HG02884 (cell line): Measurements from ENCODE around the gene SFT2D2.

Experiments
- ATAC-seq: cut with Tn5 transposase; IDR thresholded peaks from one replicate; pipeline ENCODE4 v1.9.1; 2021; ENCODE audit warnings: mild to moderate bottlenecking, moderate library complexity; ENCODE audit not compliant: unreplicated experiment

Gene SFT2D2

GRCh38 chr1:168263130-168263529 lies 37.3 kb downstream of the SFT2D2 start:
- ATAC-seq = no peak

- ATAC-seq = no peak
Measured at GRCh38 chr1:168264296-168264695, 38.5 kb downstream of the SFT2D2 start.

DNA sequence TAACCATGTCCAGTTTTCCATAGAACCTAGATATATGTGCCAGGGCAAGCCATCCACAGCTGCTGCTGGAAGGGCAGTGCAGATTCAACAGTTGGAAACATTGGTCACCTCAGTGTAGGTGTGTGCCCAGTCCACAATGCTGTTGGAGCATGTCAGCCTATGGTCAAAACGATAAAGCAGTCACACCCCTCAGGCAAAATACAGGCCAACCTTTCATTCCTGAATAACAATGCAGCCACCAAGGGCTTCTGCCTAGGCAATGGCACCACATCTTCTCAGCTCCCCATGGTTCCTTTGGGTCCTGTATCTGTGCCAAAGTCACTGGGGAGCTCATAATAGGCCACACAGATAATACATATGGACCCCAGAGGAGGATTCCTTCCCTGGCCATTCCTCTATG lies 39.8 kb downstream of the SFT2D2 start:
- no peak for ATAC-seq

DNA sequence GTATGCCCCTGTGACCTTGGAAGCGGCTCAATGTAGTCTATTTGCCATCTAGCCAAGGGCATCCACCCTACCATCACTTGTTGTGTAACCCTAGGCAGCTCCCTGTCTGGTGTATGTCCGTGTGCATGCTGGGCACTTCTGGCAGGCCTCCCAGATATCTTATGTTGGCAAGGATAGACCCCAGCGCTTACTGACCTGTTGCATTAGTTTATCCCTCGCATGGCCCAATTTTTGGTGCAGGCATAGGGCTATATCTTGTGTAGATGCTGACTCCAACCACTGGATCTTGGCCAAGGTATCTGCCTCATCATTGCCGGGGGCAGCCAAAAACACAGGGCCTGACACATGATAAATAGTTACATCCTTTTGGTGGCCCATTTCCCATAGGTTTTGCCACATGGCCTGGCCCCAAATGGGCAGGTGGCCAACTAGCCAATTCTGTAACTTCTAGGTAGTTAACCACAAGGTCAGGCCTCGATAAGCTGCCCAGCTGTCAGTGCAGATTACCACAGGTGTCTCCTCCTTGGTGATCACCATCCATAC lies 40.9 kb downstream of the SFT2D2 start:
- no peak for ATAC-seq

- no peak for ATAC-seq
Measured at GRCh38 chr1:168271636-168272035, 45.8 kb downstream of the SFT2D2 start.

DNA sequence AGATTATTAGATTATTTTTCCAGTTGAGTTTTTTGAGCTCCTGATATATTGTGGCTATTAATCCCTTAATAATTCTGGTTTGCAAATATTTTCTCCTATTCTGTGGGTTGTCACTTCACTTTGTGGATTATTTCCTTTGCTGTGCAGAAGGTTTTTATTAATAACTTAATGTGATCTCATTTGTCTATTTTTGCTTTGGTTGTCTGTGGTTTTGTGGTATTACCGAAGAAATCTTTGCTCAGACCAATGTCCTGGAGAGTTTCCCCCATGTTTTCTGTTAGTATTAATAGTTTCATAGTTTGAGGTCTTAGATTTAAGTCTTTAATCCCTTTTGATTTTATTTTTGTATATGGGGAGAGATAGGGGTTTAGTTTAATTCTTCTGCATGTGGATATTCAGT lies 47.8 kb downstream of the SFT2D2 start:
- ATAC-seq = no peak

DNA sequence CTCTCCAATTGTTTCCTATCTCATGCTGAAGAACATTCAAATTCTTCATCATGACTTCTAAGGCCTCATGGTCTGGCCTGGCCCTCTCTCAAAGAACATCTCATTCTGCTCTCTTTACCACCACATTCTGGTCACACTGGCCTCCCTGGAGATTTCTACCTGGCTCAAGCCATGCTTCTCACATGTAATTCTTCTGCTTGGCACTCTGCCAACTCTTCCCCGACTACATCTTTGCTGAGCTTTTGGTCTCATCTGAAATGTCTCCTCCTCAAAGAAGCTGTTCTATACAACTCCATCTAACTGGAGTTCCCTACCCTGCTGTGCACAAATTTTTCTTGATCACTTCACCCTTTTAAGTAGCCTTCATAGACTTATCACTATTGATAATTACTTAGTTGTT lies 53.4 kb downstream of the SFT2D2 start:
- no peak for ATAC-seq

DNA sequence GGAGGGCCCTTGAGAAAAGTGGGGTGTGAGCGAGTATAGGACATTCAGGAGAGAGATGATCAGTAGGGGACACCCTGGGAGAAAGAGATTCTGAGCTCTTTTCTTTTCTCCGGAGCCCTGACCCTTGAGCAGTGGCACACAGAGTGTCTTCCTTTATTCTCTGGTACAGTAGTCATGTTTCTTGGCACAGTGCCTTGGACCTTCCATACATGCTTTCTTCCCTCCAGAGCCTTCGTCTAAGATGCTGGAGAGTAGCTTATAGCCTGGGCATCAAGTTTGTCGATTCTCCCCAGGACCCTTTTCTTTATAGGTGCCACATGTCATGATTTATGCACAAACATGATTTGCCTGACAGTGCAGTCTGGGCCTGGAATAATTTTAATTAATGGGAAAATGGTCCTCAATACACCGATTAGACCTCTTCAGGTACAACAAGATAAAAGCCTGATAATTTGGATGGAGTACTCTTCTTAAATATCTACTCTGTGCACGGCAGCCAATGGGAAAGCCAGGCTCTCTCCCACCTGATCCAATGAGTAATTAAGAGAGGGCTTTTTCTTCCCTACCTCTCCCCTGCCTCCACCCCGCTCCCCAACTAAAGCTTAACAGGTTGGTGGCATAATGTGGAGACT lies 54.6 kb downstream of the SFT2D2 start, which contains the start of gene TBX19:
TBX19 (plus strand) TSS at position 582 of the 632 bp plus-strand sequence. CDS start 214 bp downstream, outside the sequence.
- no peak for ATAC-seq

GRCh38 chr1:168281603-168282325 lies 56.0 kb downstream of the SFT2D2 start:
- ATAC-seq = no peak

- ATAC-seq = no peak
Measured at GRCh38 chr1:168285521-168285790, 59.7 kb downstream of the SFT2D2 start.

DNA sequence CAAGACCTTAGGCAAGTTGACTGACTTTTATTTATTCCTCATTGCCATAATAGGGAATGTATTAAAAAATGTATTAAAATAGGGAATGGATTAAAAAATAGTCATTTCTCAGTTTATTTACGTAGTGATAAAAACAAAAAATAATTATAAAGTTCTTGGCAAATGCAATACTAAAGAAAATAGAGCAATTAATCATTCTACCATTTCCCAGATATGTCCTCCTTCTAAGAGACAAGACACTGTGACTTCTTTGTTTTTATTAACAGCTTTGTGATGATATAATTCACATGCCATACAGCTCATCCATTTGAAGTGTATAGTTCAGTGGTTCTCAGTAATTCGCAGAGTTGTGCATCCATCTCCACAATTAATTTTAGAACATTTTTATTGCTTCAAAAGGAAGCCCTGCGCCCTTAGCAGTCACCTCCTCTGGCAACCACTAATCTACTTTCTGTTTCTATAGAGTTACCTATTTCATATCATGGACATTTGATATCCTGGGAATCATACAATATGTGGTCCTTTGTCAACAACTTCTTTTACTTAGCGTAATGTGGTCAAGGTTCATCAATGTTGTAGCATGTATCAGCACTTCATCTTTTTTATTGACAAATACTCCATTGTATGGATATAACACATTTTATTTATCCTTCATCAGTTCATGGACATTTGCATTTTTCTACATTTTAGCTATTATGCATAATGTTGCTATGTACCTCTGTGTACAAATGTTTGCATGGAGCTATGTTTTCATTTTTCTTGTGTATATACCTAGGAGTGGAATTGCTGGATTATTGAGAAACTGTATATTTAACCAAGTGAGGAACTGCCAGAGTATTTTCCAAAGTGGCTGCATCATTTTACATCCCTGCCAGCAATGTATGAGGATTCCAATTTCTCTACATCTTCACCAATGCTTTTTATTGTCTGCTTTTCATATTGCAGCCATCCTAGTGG lies 60.4 kb downstream of the SFT2D2 start:
- no peak for ATAC-seq

DNA sequence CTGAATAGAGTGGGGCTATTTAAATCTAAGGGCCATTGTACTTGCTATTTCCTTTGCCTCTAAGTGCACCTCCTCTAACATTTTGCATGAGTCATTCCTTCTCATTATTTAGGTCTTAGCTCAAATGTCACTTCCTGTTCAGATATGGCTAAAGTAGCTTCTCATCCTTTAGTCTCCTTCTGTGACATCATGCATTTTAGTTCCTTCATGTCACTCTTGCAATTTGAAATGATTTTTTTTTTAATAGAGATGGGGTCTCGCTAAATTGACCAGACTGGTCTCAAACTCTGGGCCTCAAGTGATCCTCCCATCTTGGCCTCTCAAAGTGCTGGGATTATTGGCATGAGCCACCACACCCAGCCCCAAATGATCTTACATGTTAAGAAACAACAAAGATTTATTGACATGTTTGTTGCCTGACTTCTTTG lies 61.4 kb downstream of the SFT2D2 start:
- ATAC-seq = no peak

DNA sequence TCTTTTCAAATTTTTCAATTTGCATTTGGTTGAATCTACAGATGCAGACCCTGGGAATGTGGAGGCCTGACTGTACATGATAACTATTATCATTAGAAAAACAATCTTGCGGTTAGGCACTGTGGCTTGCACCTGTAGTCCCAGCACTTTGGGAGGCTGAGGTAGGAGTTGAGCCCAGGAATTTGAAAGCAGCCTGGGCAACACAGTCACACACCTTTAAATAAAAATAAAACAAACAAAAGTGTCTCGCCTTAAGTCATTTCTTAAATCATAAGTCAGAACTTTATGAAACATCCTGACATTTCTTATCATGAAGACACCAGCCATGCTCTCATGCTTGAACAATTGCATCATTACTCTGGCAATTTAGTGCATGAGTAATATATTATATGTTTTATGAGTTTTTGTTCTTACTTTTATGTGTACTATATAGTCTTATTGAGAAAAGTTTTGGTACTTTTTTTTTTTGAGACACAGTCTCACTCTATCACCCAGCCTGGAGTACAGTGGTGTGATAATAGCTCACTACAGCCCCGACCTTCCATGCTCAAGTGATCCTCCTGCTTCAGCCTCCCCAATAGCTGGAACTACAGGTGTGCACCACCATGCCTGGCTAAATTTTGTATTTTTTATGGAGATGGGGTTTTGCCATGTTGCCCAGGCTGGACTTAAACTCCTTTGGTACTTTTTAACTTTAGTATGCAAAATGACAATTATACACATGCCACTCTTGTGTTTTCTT lies 62.7 kb downstream of the SFT2D2 start:
- ATAC-seq = no peak

DNA sequence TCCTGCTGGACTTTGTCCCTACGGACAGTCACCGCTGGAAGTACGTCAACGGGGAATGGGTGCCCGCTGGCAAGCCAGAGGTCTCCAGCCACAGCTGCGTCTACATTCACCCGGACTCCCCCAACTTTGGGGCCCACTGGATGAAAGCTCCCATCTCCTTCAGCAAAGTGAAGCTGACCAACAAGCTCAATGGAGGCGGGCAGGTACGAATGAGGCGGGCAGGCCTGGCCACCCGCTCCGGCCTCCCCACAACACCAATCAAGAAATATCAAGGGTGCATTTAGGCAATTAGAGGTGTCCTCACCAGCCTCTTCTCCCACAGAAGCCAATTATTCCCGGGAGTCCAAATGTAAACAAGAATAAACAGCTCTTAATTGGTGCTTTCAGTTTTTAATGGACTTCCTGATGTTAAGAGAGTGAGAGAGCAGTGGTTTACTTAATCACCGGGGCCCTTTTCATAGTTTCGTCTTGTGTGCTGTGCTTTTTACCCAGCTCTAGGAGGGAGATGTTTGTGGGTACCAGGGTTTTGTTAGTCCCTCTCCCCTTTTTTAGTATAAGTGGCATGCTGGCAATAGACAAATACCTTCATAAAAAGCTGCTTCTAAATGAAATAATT lies 65.5 kb downstream of the SFT2D2 start:
- no peak for ATAC-seq

GRCh38 chr1:168293356-168293755 lies 67.6 kb downstream of the SFT2D2 start:
- no peak for ATAC-seq

DNA sequence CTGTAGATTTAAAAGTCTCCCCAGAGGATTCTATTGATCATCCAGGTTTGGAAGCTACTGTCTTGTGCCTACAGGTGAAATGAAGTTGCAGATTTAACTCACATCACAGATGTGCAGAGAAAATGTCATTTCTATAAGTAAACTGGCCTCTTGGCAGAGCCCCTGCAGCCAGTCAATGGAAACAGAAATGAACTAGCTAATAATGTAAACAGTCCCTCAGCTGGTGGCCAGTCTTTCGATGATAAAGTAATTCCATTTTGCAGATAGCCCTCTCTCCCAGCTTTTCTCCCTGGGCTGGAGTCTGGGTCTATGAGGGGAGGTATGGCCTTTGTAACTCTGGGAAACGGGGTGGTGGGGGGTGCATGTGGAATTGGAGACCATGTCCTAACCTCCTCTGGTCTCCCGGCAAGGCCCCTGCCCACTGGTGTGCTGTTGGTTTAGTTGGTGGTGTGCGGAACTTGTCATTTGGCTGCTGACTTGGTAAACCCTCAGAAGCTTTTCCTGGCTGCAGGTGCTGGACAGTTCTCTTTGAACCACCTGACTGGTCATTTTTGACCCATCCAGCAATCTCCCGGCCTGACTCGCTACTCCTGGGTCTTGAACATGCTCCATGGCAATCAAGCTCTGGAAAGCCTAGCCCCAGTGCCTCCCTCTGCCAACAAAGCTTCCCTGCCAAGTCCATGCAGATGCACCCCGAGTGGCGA lies 69.8 kb downstream of the SFT2D2 start:
- ATAC-seq = no peak

GRCh38 chr1:168297019-168297730 lies 71.4 kb downstream of the SFT2D2 start:
- no peak for ATAC-seq

- ATAC-seq = no peak
Measured at GRCh38 chr1:168298446-168298845, 72.6 kb downstream of the SFT2D2 start.

DNA sequence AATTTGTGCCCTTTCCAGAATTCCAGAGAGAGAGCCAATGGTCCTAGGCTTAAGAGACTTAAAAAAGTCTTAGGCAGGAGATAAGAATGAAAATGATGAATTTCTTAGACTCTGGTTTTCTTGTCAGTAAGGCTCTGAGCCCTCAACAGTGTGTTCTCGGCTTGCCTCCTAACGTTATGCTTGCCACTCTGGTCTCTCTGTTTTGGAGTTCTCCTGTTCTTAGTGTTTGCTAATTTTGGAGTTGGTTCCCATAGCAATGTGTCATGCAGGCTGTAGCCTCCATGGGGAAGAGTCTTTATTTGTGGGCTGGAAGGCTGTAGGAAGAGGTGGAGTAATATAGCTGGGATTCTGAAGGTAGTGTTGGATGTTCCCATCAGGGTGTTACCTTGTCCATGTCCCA lies 74.8 kb downstream of the SFT2D2 start:
- no peak for ATAC-seq
